Measurements from ENCODE around the gene ABR. TPM values are rescaled to one million over a fixed set of nuclear protein-coding genes. Genes with fewer than 3 reads are reported as not detected.

The ABR gene
- total and polyA plus RNA-seq, 2 donors: 17.7 to 37.6 TPM

DNA sequence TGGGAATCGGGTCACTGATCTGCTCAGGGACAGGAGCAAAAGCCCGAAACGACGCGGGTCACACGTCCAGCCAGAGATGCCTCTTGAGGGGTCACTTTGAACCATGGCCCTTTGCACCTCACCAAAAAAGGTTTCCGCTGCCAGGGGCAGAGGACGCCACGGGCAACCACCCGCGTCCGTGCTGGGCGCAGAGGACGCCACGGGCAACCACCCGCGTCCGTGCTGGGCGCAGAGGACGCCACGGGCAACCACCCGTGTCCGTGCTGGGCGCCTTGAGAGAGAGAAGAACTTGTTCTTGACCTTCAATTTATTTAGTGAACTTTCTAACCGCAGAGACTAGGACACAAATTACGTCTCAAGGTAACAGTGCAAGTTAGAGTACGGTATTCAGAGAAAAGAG, 147.4 kb downstream of the ABR start:
- Histone ChIP-seq H3K27ac (ENCODE audit: low read depth in 1 of 2, low read length in 1 of 2) (no peak overlapping the region), H3K27me3 (ENCODE audit: control insufficient read depth in 2 of 2, insufficient read depth in 1 of 2, low read length in 1 of 2) (no peaks in the 10 kb centered on the region), H3K9me3 (ENCODE audit: control insufficient read depth in 2 of 2, insufficient read depth in 1 of 2, low read length in 1 of 2) (peaks cover 0 to 10% of the 10 kb centered on the region in 2 donors), H3K4me3 (ENCODE audit: low read length in 2 of 2) (no peak overlapping the region), H3K36me3 (ENCODE audit: control insufficient read depth in 2 of 2, insufficient read depth in 2 of 2, low read length in 1 of 2) (peaks cover 0 to 18% of the 10 kb centered on the region in 2 donors), H3K4me1 (ENCODE audit: control insufficient read depth in 2 of 2, insufficient read depth in 2 of 2, low read length in 2 of 2) (no peaks in the 10 kb centered on the region)
- 95% methylated on average over 27 of the region's 27 CpGs for WGBS
- DNase-seq (ENCODE audit: low read depth in 6 of 9, low spot score in 9 of 9): no peak

DNA sequence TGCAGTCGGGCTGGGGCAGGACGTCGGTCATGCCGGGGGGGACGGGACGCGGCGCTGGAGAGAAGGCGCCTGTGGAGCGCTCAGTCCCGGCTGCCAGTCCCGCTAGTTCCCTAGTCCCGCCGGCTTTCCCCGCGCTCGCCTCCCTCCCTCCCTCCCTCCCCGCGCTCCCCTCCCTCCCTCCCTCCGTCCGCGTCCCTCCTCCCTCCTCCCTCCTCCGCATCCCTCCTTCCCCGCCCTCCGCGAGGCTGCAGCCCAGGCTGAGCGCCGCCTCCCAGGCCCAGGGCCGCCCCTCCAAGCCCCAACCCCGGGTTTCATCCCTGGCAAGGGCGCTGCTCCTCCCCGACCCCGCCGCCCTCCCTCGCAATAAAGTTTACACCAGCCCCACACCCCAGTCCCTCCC, 148.1 kb downstream of the ABR start:
- Histone ChIP-seq H3K9me3 (ENCODE audit: control insufficient read depth in 2 of 2, insufficient read depth in 1 of 2, low read length in 1 of 2) (peaks cover 0 to 10% of the 10 kb centered on the region in 2 donors), H3K4me1 (ENCODE audit: control insufficient read depth in 2 of 2, insufficient read depth in 2 of 2, low read length in 2 of 2) (no peaks in the 10 kb centered on the region), H3K27me3 (ENCODE audit: control insufficient read depth in 2 of 2, insufficient read depth in 1 of 2, low read length in 1 of 2) (no peaks in the 10 kb centered on the region), H3K36me3 (ENCODE audit: control insufficient read depth in 2 of 2, insufficient read depth in 2 of 2, low read length in 1 of 2) (peaks cover 0 to 21% of the 10 kb centered on the region in 2 donors), H3K4me3 (ENCODE audit: low read length in 2 of 2) (no peak overlapping the region), H3K27ac (ENCODE audit: low read depth in 1 of 2, low read length in 1 of 2) (no peak overlapping the region)
- 77% methylated on average over 27 of the region's 35 CpGs for WGBS
- DNase-seq (ENCODE audit: low read depth in 6 of 9, low spot score in 9 of 9): no peak

DNA sequence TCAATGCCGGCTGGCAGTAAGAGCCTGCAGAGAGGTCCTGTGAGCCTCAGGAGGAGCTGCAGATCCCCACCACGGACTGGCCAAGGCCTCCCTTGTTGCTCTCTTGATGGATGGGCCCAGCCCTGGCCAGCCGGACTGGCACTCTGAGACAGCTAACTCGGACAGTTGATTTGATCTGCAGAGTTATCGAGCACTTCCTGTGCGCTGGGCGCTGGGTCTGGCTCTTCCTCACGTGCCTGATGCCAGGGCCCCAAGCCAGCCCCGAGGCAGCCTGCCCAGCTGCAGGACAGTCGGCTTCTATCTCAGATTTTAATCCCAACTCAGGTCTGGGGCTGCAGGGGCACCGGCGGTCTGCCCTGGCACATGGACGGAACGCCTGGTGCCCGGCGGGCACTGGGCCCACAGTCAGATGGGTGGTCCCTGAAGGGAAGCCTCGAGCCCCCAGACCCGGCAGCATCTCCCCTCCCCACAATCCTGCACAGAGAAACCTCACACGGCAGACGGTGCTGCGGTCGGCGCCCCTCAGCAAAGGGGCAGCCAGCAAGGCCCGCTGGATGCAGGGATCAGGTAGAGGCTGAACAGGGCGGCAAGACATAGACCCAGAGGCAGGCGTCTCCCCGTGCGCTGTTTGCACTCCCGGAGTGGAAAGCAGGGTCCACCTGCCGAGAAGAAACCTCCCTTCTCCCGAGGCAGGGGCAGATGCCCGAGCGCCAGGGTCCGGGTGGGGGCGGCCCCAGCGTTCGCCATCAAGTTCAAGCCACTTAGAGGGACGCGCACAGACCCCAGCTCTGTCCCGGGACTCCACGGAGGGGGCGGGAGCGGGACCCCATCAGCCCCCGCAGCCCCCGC, 148.9 kb downstream of the ABR start:
- H3K36me3 ChIP-seq (ENCODE audit: control insufficient read depth in 2 of 2, insufficient read depth in 2 of 2, low read length in 1 of 2): peaks cover 0 to 25% of the 10 kb centered on the region in 2 donors
- no peak overlapping the region for H3K4me3 ChIP-seq (ENCODE audit: low read length in 2 of 2)
- H3K27me3 ChIP-seq (ENCODE audit: control insufficient read depth in 2 of 2, insufficient read depth in 1 of 2, low read length in 1 of 2): no peaks in the 10 kb centered on the region
- H3K9me3 ChIP-seq (ENCODE audit: control insufficient read depth in 2 of 2, insufficient read depth in 1 of 2, low read length in 1 of 2): peaks cover 0 to 4% of the 10 kb centered on the region in 2 donors
- no peaks in the 10 kb centered on the region for H3K4me1 ChIP-seq (ENCODE audit: control insufficient read depth in 2 of 2, insufficient read depth in 2 of 2, low read length in 2 of 2)
- 95% methylated on average over 45 of the region's 45 CpGs for whole genome bisulfite sequencing
- no peak overlapping the region for H3K27ac ChIP-seq (ENCODE audit: low read depth in 1 of 2, low read length in 1 of 2)
- no peak for DNase-seq (ENCODE audit: low read depth in 6 of 9, low spot score in 9 of 9)

DNA sequence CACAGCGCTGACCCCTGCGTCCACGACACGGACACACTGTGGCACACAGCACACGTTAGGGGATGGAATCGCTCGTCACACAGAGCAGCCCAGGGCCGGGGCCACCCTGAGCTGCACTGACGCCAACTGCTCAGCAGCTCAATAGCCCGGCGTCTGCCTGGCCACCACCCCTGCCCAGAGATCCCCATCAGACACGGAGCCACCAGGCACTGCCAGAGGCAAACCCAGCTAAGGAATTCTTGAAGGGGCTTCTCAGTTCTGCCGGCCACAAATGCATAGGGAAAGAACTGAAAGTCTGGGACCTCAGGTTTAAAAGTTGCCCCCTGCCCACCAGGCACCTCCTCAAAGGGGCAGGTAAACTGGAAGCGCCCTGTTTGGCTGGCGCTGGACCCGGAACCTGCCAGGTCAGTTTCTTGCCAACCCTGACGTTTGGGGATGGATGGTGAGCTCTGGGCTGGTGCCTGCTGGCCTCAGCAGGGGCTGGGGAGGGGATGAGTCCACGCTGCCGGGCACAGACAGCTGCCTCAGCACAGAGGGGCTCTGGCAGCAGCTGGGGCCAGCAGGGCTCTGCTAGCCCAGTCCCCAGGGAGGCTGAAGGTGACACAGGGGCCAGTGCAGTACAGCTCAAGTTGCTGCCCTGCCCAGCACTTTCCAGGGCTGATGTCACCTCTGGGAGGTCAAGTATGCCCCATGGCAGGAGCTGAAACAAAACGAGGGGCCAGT, 149.7 kb downstream of the ABR start:
- no peak overlapping the region for H3K4me3 ChIP-seq (ENCODE audit: low read length in 2 of 2)
- H3K27ac ChIP-seq (ENCODE audit: low read depth in 1 of 2, low read length in 1 of 2): no peak overlapping the region
- no peaks in the 10 kb centered on the region for H3K27me3 ChIP-seq (ENCODE audit: control insufficient read depth in 2 of 2, insufficient read depth in 1 of 2, low read length in 1 of 2)
- peaks cover 0 to 25% of the 10 kb centered on the region in 2 donors for H3K36me3 ChIP-seq (ENCODE audit: control insufficient read depth in 2 of 2, insufficient read depth in 2 of 2, low read length in 1 of 2)
- 95% methylated on average over 20 of the region's 20 CpGs for WGBS
- H3K4me1 ChIP-seq (ENCODE audit: control insufficient read depth in 2 of 2, insufficient read depth in 2 of 2, low read length in 2 of 2): no peaks in the 10 kb centered on the region
- no peaks in the 10 kb centered on the region for H3K9me3 ChIP-seq (ENCODE audit: control insufficient read depth in 2 of 2, insufficient read depth in 1 of 2, low read length in 1 of 2)
- DNase-seq (ENCODE audit: low read depth in 6 of 9, low spot score in 9 of 9): no peak

DNA sequence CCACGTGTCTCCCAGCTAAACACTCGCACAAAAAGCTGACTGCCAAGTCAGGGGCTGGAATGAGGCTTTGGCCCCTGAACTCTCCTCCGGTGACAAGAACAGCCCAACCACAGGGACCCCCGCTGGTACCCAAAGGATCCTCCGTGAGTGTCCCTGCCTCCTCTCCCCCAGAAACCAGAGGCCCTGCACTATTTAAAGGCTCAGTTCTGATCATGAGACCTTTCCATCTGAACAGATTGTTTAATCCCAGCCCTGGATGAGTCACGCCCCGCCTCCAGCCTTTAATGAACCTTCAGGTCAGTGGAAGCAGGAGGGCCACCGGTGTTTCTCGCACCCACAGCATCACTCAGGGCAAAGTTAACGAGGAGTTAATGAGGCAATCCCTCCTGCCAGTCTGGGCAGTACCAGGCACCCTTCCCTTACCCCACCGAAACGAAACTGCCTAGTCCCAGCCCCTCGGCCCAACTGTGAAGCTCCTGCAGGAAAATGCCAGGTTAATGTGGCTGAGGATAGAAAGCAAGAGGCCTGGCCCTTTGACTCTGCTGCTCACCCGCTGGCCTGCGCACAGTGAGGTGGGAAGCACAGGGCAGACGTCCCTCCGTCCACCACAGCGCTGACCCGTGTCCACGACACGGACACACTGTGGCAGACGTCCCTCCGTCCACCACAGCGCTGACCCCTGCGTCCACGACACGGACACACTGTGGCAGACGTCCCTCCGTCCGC, 150.4 kb downstream of the ABR start:
- DNase-seq (ENCODE audit: low read depth in 6 of 9, low spot score in 9 of 9): no peak
- Histone ChIP-seq H3K36me3 (ENCODE audit: control insufficient read depth in 2 of 2, insufficient read depth in 2 of 2, low read length in 1 of 2) (peaks cover 0 to 25% of the 10 kb centered on the region in 2 donors), H3K4me1 (ENCODE audit: control insufficient read depth in 2 of 2, insufficient read depth in 2 of 2, low read length in 2 of 2) (no peaks in the 10 kb centered on the region), H3K27me3 (ENCODE audit: control insufficient read depth in 2 of 2, insufficient read depth in 1 of 2, low read length in 1 of 2) (no peaks in the 10 kb centered on the region), H3K27ac (ENCODE audit: low read depth in 1 of 2, low read length in 1 of 2) (no peak overlapping the region), H3K9me3 (ENCODE audit: control insufficient read depth in 2 of 2, insufficient read depth in 1 of 2, low read length in 1 of 2) (no peaks in the 10 kb centered on the region), H3K4me3 (ENCODE audit: low read length in 2 of 2) (no peak overlapping the region)
- WGBS: 88% methylated on average over 30 of the region's 30 CpGs

DNA sequence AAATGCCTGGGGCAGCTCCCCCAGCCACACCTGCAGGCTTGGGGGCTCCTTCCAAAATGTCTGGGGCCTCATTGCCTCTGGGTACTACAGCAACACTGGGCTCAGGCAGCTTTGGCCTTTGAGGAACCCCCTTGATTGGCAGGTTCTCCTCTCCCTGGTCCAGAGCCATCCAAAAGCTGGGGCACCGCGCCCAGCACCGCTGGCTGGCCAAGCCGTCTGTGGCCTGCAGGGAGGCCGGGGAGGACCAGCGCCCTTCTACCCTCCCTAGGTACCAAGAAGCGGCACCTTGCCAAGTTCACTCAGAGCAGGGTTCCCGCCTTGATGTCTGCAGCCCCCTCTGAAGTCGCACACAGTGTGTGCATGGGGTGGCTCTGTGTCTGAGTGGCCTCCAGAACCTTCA, 152.7 kb downstream of the ABR start:
- Histone ChIP-seq H3K4me1 (ENCODE audit: control insufficient read depth in 2 of 2, insufficient read depth in 2 of 2, low read length in 2 of 2) (no peaks in the 10 kb centered on the region), H3K36me3 (ENCODE audit: control insufficient read depth in 2 of 2, insufficient read depth in 2 of 2, low read length in 1 of 2) (peaks cover 0 to 14% of the 10 kb centered on the region in 2 donors), H3K27me3 (ENCODE audit: control insufficient read depth in 2 of 2, insufficient read depth in 1 of 2, low read length in 1 of 2) (no peaks in the 10 kb centered on the region), H3K27ac (ENCODE audit: low read depth in 1 of 2, low read length in 1 of 2) (no peak overlapping the region), H3K4me3 (ENCODE audit: low read length in 2 of 2) (no peak overlapping the region), H3K9me3 (ENCODE audit: control insufficient read depth in 2 of 2, insufficient read depth in 1 of 2, low read length in 1 of 2) (no peaks in the 10 kb centered on the region)
- no peak for DNase-seq (ENCODE audit: low read depth in 6 of 9, low spot score in 9 of 9)
- WGBS: 98% methylated on average over 9 of the region's 9 CpGs

DNA sequence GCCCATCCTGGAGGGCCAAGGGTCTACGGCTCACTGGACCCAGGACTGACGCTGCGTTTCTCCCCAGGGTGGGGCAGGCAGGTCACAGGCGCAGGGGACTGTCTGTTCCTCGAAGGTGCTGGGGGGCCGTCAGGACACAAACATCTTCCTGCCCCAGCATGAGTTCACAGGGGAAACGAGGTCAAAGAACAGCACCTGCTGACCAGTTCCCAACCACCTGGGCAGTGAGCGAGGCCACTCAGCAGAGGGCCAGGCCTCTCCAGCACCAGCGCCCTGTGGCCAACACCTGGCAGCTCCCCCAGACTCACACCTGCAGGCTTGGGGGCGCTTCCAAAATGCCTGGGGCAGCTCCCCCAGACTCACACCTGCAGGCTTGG, 153.2 kb downstream of the ABR start:
- Histone ChIP-seq H3K9me3 (ENCODE audit: control insufficient read depth in 2 of 2, insufficient read depth in 1 of 2, low read length in 1 of 2) (no peaks in the 10 kb centered on the region), H3K4me3 (ENCODE audit: low read length in 2 of 2) (no peak overlapping the region), H3K27ac (ENCODE audit: low read depth in 1 of 2, low read length in 1 of 2) (no peak overlapping the region), H3K4me1 (ENCODE audit: control insufficient read depth in 2 of 2, insufficient read depth in 2 of 2, low read length in 2 of 2) (no peaks in the 10 kb centered on the region), H3K36me3 (ENCODE audit: control insufficient read depth in 2 of 2, insufficient read depth in 2 of 2, low read length in 1 of 2) (peaks cover 0 to 14% of the 10 kb centered on the region in 2 donors), H3K27me3 (ENCODE audit: control insufficient read depth in 2 of 2, insufficient read depth in 1 of 2, low read length in 1 of 2) (no peaks in the 10 kb centered on the region)
- DNase-seq (ENCODE audit: low read depth in 6 of 9, low spot score in 9 of 9): no peak
- 96% methylated on average over 10 of the region's 10 CpGs for WGBS

DNA sequence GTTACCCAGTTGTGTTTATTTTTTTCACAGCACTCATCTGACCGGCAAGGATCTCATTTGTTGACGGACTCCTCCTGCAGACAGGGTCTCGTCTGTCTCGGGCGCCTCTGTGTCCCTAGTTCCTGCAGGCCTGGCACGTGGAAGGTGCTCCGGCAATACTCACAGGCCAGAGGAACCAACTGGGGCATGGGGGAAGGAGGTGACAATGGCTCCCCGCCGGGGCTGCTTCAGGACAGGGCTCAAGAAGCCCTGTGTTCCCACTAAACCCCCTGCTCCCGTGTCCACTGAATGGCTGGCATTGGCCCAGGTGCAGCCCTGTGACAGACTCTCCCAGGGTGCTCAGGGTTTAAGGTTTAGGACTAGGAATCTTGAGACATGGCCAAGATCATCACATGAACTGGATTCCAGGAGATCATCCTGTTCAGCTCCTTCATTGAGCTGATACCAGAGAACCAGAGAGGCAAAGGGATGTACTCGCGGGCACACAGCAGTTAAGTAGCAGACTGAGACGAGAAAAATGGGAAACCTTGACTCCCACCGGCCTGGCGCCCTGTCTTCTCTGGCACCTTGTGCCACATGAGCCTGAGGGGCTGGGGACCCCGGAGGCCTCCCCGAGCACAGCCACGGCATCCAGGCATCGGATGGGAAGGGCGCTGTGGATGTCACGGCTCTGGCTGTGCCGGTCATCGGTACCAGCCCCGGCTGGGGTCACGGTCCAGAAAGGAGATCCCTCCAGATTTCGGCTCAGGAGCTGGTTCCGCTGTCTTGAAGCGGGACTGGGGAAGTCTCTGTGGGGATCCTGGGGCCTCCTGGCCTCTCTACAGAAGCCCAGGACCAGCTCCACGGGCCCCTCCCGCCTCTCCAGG, 153.8 kb downstream of the ABR start:
- no peaks in the 10 kb centered on the region for H3K9me3 ChIP-seq (ENCODE audit: control insufficient read depth in 2 of 2, insufficient read depth in 1 of 2, low read length in 1 of 2)
- H3K4me1 ChIP-seq (ENCODE audit: control insufficient read depth in 2 of 2, insufficient read depth in 2 of 2, low read length in 2 of 2): no peaks in the 10 kb centered on the region
- peaks cover 0 to 14% of the 10 kb centered on the region in 2 donors for H3K36me3 ChIP-seq (ENCODE audit: control insufficient read depth in 2 of 2, insufficient read depth in 2 of 2, low read length in 1 of 2)
- no peak overlapping the region for H3K27ac ChIP-seq (ENCODE audit: low read depth in 1 of 2, low read length in 1 of 2)
- DNase-seq (ENCODE audit: low read depth in 6 of 9, low spot score in 9 of 9): no peak
- H3K27me3 ChIP-seq (ENCODE audit: control insufficient read depth in 2 of 2, insufficient read depth in 1 of 2, low read length in 1 of 2): no peaks in the 10 kb centered on the region
- no peak overlapping the region for H3K4me3 ChIP-seq (ENCODE audit: low read length in 2 of 2)
- WGBS: 97% methylated on average over 30 of the region's 30 CpGs
